H9 (cell line): Measurements from ENCODE around the gene TNFRSF1B. TPM values are rescaled to one million over a fixed set of nuclear protein-coding genes. Genes with fewer than 3 reads are reported as not detected.

Experiments
- DNase-seq: peaks from one replicate; pipeline ENCODE4 v3.0.0-alpha.2; 2017
- H2AFZ ChIP-seq: one replicate; pipeline ENCODE4 v1.6.1; 2013; ENCODE audit warnings: mild to moderate bottlenecking, low read length, control low read depth, moderate library complexity
- H2AK5ac ChIP-seq: 2 replicates; pipeline ENCODE4 v1.6.1; 2013; ENCODE audit warnings: low read length, control low read depth, mixed read lengths; ENCODE audit not compliant: insufficient read length
- H2BK120ac ChIP-seq: one replicate; pipeline ENCODE4 v1.6.1; 2013; ENCODE audit warnings: low read depth, mild to moderate bottlenecking, low read length, control low read depth, inconsistent platforms; ENCODE audit not compliant: poor library complexity, severe bottlenecking
- H2BK12ac ChIP-seq: 2 replicates; pipeline ENCODE4 v1.6.1; 2013; ENCODE audit warnings: low read length, control low read depth, mixed read lengths, low read depth; ENCODE audit not compliant: insufficient read length
- H2BK15ac ChIP-seq: 2 replicates; pipeline ENCODE4 v1.6.1; 2013; ENCODE audit warnings: low read depth, low read length, control low read depth
- H2BK20ac ChIP-seq: one replicate; pipeline ENCODE4 v1.6.1; 2013; ENCODE audit warnings: low read depth, mild to moderate bottlenecking, low read length, control low read depth, inconsistent platforms; ENCODE audit not compliant: poor library complexity, severe bottlenecking
- H2BK5ac ChIP-seq: 2 replicates; pipeline ENCODE4 v1.6.1; 2013; ENCODE audit warnings: low read length, control low read depth, mixed read lengths; ENCODE audit not compliant: insufficient read length
- H3K14ac ChIP-seq: 2 replicates; pipeline ENCODE4 v1.6.1; 2013; ENCODE audit warnings: low read length, control low read depth; ENCODE audit not compliant: insufficient read depth
- H3K18ac ChIP-seq: 2 replicates; pipeline ENCODE4 v1.6.1; 2013; ENCODE audit warnings: low read depth, mild to moderate bottlenecking, mixed read lengths, low read length, control low read depth; ENCODE audit not compliant: insufficient read length
- H3K23ac ChIP-seq: 2 replicates; pipeline ENCODE4 v1.6.1; 2013; ENCODE audit warnings: low read length, control low read depth, mixed read lengths, low read depth; ENCODE audit not compliant: insufficient read length
- H3K23me2 ChIP-seq: 2 replicates; pipeline ENCODE4 v1.6.1; 2013; ENCODE audit warnings: low read depth, mild to moderate bottlenecking, mixed read lengths, low read length, control low read depth; ENCODE audit not compliant: insufficient read length, poor library complexity, severe bottlenecking
- H3K27ac ChIP-seq: 2 replicates; pipeline ENCODE4 v1.5.1; 2013; ENCODE audit warnings: low read length, control low read depth, mixed read lengths, low read depth; ENCODE audit not compliant: insufficient read length
- H3K27me3 ChIP-seq: 2 replicates; pipeline ENCODE4 v1.6.1; 2013; ENCODE audit warnings: low read length, control low read depth, inconsistent platforms; ENCODE audit not compliant: insufficient read depth
- H3K4ac ChIP-seq: 2 replicates; pipeline ENCODE4 v1.6.1; 2013; ENCODE audit warnings: low read depth, mild to moderate bottlenecking, control low read depth, inconsistent platforms, low read length, moderate library complexity
- H3K4me1 ChIP-seq: 2 replicates; pipeline ENCODE4 v1.6.1; 2013; ENCODE audit warnings: low read length, control low read depth, inconsistent platforms; ENCODE audit not compliant: insufficient read depth
- H3K4me2 ChIP-seq: 2 replicates; pipeline ENCODE4 v1.6.1; 2013; ENCODE audit warnings: low read length, control low read depth, mixed read lengths; ENCODE audit not compliant: insufficient read length, insufficient read depth
- H3K56ac ChIP-seq: 2 replicates; pipeline ENCODE4 v1.6.1; 2013; ENCODE audit warnings: low read depth, mild to moderate bottlenecking, mixed read lengths, low read length, control low read depth; ENCODE audit not compliant: insufficient read length
- H3K79me1 ChIP-seq: 2 replicates; pipeline ENCODE4 v1.6.1; 2013; ENCODE audit warnings: low read depth, mild to moderate bottlenecking, moderate library complexity, low read length, control low read depth, inconsistent platforms; ENCODE audit not compliant: insufficient read depth, poor library complexity, severe bottlenecking
- H3K79me2 ChIP-seq: 2 replicates; pipeline ENCODE4 v1.6.1; 2013; ENCODE audit warnings: low read length, control low read depth, inconsistent platforms; ENCODE audit not compliant: insufficient read depth
- H3K9ac ChIP-seq: 2 replicates; pipeline ENCODE4 v1.6.1; 2013; ENCODE audit warnings: low read length, control low read depth, mixed read lengths; ENCODE audit not compliant: insufficient read length; ENCODE audit errors: extremely low read depth
- H3K9me3 ChIP-seq: one replicate; pipeline ENCODE4 v1.6.1; 2013; ENCODE audit warnings: low read depth, low read length, inconsistent platforms; ENCODE audit not compliant: control insufficient read depth
- H3T11ph ChIP-seq: one replicate; pipeline ENCODE4 v1.6.1; 2013; ENCODE audit warnings: mild to moderate bottlenecking, low read length, control low read depth, inconsistent platforms
- H4K20me1 ChIP-seq: one replicate; pipeline ENCODE4 v1.6.1; 2013; ENCODE audit not compliant: control insufficient read depth, insufficient read length, insufficient read depth
- H4K5ac ChIP-seq: 2 replicates; pipeline ENCODE4 v1.6.1; 2013; ENCODE audit warnings: low read depth, mild to moderate bottlenecking, mixed read lengths, low read length, control low read depth; ENCODE audit not compliant: insufficient read length
- H4K8ac ChIP-seq: replicated peaks from 2 replicates; pipeline ENCODE4 v1.6.1; 2013; ENCODE audit warnings: low read length, control low read depth, mixed read lengths, low read depth; ENCODE audit not compliant: insufficient read length
- H4K91ac ChIP-seq: 2 replicates; pipeline ENCODE4 v1.6.1; 2013; ENCODE audit warnings: low read depth, mild to moderate bottlenecking, moderate library complexity, mixed read lengths, low read length, control low read depth; ENCODE audit not compliant: insufficient read length
- H3K27ac Mint-ChIP-seq, 3 experiments: 2 replicates in 2 of 3; 3 replicates in 1 of 3; pipeline ENCODE4 v1.8.0; 2020 to 2021; ENCODE audit warnings: mixed read lengths in 3 of 3, mild to moderate bottlenecking in 1 of 3, moderate library complexity in 1 of 3
- H3K27me3 Mint-ChIP-seq: 2 replicates; pipeline ENCODE4 v1.8.0; 2021; ENCODE audit warnings: low read depth, mild to moderate bottlenecking, moderate library complexity, mixed read lengths
- H3K36me3 Mint-ChIP-seq, 3 experiments: 2 replicates in 2 of 3; 3 replicates in 1 of 3; pipeline ENCODE4 v1.8.0; 2020 to 2021; ENCODE audit warnings: low read depth in 3 of 3, mixed read lengths in 3 of 3; ENCODE audit not compliant: insufficient read depth in 1 of 3
- H3K4me1 Mint-ChIP-seq, 2 experiments: 2 replicates each; pipeline ENCODE4 v1.8.0; 2020; ENCODE audit warnings: mixed read lengths in 2 of 2
- H3K4me3 Mint-ChIP-seq, 2 experiments: 2 replicates in 1 of 2; 3 replicates in 1 of 2; pipeline ENCODE4 v1.8.0; 2020 to 2021; ENCODE audit warnings: mild to moderate bottlenecking in 2 of 2, mixed read lengths in 2 of 2, moderate library complexity in 1 of 2
- H3K9me3 Mint-ChIP-seq, 2 experiments: 2 replicates in 1 of 2; 3 replicates in 1 of 2; pipeline ENCODE4 v1.8.0; 2020; ENCODE audit warnings: mild to moderate bottlenecking in 2 of 2, mixed read lengths in 2 of 2, moderate library complexity in 1 of 2
- CTCF ChIP-seq: fragments of 200-600 bp; sonication (generic); conservative IDR thresholded peaks from 3 replicates; pipeline ENCODE4 v1.8.0; 2021; ENCODE audit warnings: antibody characterized with exemption, mild to moderate bottlenecking
- WGBS: extraction: QIAGEN DNeasy Blood & Tissue Kit; methylation state at CpG from one replicate; pipeline ENCODE4 v1.1.7; 2013; ENCODE audit warnings: missing lambda C conversion rate, low lambda C conversion rate, mixed read lengths; ENCODE audit not compliant: insufficient read length; ENCODE audit errors: extremely low coverage; 5-methylcytosine and 5-hydroxymethylcytosine counted together
- total RNA-seq: library from RNA; stranded (reverse); gene quantifications from 2 replicates; pipeline ENCODE4 v1.2.1, GENCODE V29; 2021

TNFRSF1B gene
- total RNA-seq, 1 experiment from 2014 or later, result 0.57 TPM

- no CpG with 5 or more reads among the region's 12 CpGs for WGBS
- Histone ChIP-seq H2AK5ac (no peak overlapping the region), H3K9ac (no peak overlapping the region), H3K9me3 (no peaks in the 10 kb centered on the region), H2BK15ac (no peak overlapping the region), H3K23ac (no peak overlapping the region), H4K91ac (no peak overlapping the region), H2BK5ac (no peak overlapping the region), H3K4me2 (no peak overlapping the region), H3K27me3 (no peaks in the 10 kb centered on the region; the same call in 1 of the 2 replicates), H3K56ac (no peak overlapping the region), H3K79me1 (no peaks in the 10 kb centered on the region), H4K8ac (no peak overlapping the region), H3K4me1 (no peaks in the 10 kb centered on the region; the same call in 1 of the 2 replicates), H2BK120ac (no peak overlapping the region), H3K18ac (no peak overlapping the region), H3K79me2 (no peaks in the 10 kb centered on the region), H3K27ac (no peak overlapping the region), H3K4ac (no peak overlapping the region), H4K20me1 (no peaks in the 10 kb centered on the region), H2BK20ac (no peak overlapping the region), H2BK12ac (no peak overlapping the region), H3K14ac (no peak overlapping the region), H3K23me2 (peaks cover 3% of the 10 kb centered on the region), H3T11ph (no peak overlapping the region), H2AFZ (no peak overlapping the region), H4K5ac (no peak overlapping the region)
- peaks cover 19 to 28% of the 10 kb centered on the region in 2 experiments for H3K4me1 Mint-ChIP-seq
- H3K27me3 Mint-ChIP-seq, result peaks cover 34% of the 10 kb centered on the region
- TF ChIP-seq CTCF, result no peak
- H3K9me3 Mint-ChIP-seq, result no peaks in the 10 kb centered on the region; a peak in 2 of 5 replicates
- no peak overlapping the region for H3K4me3 Mint-ChIP-seq
- H3K27ac Mint-ChIP-seq, result no peak overlapping the region; a peak in 1 of 7 replicates
- DNase-seq, result no peak
- H3K36me3 Mint-ChIP-seq, result no peaks in the 10 kb centered on the region
Observed at GRCh38 chr1:12171206-12172041, 4.6 kb downstream of the TNFRSF1B start.
